SHP77 (cell line): ENCODE measurements around the gene SORCS2.

Source experiments
- DNase-seq, 2 experiments: peaks; one replicate each; lab custom pipeline; 2025; lab: John Stamatoyannopoulos, UW

Gene SORCS2

DNA sequence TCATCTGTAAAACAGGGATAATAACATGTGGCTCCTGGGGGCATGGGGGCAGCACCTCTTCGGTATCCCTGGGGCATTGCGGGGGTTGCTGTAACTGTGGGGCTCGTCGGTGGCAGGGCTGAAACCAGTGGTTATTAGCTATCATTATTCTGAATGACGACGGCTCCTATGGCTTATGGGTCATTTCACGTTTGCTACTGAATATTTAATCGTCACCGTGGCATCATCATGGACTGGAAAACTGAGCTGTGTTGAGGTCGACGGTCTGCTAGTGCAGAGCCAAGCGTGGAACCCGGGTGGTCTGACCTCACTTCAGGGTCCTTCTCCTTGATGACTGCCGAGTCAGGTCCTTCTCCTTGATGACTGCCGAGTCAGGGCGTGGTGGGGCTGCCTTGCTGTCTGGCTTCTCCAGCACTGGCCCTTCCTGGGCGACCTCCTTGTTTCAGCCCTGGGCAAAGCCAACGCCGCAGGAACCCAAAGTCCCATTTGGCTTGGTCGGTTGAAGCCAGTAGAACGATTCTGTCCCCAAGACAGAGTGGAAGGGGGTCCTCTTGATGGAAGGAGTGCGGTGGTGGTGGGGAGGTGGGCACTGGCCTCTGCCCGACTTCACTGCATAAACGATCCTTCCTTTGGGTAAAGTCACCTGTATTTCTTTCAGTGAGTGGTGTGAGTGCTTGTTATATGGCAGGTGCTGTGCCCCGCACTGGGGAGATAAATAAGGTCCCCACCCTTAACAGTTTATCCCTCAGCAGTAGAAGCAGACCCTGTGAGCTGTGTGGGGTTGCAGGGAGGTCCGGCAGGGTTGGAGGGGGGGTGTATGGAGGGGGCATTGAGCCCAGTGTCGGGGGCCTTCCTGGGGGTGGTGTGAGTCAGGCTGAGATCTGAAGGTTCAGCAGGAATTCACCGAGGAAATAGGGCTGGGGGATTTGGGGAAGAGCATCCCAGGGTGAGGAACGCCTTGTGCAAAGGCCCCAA lies 201.6 kb downstream of the SORCS2 start:
- DNase-seq = no peak

GRCh38 chr4:7394681-7395451 lies 202.5 kb downstream of the SORCS2 start:
- no peak for DNase-seq

DNA sequence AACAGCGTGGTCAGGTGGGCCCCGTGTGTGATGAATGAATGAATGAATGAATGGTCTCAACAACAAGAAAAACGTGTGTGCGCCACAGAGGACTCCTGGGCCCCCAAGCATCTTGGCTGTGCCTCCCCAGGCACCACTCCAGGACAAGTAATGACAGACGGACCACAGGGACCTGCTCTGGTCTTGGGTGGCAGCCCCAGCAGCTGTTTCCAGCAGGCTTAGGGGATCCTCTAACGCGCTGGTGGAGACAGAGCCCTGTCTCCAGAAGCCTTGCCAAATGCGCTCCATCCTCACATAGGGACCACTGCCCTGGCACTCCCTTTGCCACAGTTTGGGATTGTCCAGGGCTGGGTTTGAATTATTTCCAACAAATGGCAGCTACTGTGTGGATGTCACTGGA lies 203.3 kb downstream of the SORCS2 start:
- no peak for DNase-seq

- DNase-seq = no peak
Observed at GRCh38 chr4:7396186-7396910, 204.0 kb downstream of the SORCS2 start.

GRCh38 chr4:7397206-7398103 lies 205.1 kb downstream of the SORCS2 start:
- DNase-seq = no peak

- DNase-seq = peak; percentile 55 to 61
Observed at GRCh38 chr4:7398104-7398423, 205.7 kb downstream of the SORCS2 start.

DNA sequence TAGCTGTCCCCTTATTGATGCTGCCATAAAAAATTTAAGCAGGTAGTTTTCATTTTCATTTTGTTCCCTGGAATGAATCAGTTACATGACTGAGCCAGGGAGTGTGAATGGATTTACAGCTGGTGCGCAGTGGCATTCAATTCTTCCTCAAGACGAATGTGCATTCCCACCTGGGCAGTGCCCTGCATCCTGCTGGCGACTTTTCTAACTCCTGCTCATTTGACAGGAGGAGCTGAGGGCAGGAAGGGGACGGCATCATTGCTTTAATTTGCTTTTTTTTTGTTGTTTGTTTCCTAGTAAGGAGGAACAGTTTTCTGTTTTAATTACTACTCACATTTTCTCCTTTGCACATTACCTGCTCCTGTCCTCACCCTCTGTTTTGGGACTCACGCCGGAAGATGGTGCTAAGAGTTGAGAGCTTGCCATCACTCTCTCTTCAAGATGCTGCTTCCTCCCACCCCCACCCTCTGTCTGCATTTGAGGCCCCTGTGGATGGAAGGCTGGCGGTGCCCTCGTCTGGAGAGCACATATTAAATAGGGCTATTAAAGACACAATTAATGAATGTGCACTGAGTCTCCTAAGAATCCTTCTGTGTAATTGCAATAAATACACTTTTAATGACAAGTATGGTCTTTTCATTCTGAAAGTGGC lies 206.6 kb downstream of the SORCS2 start:
- no peak for DNase-seq

GRCh38 chr4:7399440-7400234 lies 207.3 kb downstream of the SORCS2 start:
- DNase-seq = no peak

DNA sequence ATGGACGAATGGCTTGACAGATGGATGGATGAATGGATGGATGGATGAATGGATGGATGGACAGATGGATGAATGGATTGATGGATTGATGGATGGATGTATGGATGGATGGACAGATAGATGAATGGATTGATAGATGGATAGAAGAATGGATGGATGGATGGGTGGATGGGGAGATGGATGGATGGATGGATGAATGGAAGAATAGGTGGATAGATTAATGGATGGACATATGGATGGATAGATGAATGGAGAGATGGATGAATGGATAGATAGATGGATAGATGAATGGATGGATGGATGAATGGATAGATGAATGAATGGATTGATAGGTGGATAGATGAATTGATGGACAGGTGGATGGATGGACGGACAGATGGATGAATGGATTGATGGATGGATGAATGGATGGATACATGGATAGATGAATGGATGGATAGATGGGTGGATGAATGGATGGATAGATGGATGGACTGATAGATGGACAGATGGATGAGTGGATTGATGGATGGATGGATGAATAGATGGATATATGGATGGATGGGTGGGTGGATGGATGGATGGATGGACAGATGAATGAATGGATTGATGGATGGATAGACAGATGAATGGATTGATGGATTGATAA lies 208.4 kb downstream of the SORCS2 start:
- DNase-seq = no peak

DNA sequence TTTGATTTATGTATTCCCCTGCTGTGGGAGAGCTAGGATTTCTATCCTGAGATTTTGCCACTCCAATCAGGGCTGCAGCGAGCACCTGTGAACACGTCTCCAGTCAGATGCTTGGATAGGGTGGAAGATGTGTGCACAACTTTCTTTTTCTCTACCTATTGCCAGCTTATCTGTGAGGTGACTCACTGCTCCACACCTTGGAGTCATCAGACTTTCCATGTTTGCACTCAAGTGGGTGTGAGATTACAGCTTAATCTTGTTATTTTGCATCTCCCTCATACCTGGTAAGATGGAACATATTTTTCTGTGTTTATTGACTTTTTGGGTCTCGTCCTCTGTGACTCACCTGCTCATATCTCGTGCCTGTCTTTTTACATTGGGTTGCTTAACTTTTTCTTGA lies 210.2 kb downstream of the SORCS2 start:
- no peak for DNase-seq

GRCh38 chr4:7403001-7403400 lies 210.7 kb downstream of the SORCS2 start:
- DNase-seq = no peak

GRCh38 chr4:7408166-7408565 lies 215.8 kb downstream of the SORCS2 start:
- DNase-seq = no peak

DNA sequence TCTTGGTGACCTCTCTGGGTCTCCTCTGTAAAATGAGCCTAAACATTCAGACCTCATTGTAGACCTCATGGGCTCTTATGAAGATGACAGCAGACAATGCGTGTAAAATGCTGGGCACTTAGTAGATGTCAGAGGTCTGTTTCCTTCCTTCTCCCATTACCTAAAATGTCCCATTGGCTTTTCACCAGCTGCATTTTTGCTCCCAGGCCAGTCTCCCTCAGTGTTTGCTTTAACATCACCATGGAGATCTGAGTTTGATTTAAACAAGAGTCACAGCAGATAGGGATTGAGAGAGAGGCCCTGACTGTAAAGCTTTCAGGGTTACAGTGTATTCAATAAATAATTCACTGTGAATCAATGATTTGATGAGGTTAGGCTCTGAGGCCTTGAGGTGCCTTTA lies 218.1 kb downstream of the SORCS2 start:
- no peak for DNase-seq

GRCh38 chr4:7411491-7411890 lies 219.2 kb downstream of the SORCS2 start:
- DNase-seq = no peak

DNA sequence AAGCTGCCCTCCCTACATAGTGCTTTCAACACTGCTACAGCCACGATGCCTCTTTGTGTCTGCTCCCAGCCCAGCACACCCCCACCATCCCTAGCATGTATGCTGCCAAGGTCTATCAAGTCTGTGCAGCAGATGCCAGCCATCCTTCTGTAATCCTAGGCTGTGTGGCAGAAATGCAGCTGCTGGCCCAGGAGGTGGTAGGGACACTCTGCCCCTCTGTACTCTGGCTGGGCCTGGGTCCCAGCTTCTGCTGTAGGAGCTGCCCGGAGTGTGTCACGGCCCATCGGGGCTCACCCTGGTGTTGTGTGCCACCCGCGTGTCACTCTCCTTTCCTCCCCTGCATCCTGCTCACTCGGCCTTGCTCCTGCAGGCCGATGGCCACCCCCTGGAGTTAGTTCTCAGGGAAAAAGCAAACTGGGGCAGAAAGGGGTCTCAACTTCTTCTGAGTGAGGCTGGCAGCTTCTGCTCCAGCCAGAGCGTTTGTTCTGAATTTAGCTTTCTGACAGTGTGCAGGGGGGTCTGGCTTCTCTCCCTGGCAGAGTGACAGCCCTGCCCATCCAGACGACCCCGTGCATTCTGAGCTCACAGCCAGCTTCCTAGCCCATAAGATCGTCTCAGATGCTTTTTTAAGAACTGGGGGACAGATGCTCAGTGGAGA lies 219.7 kb downstream of the SORCS2 start:
- DNase-seq = no peak

GRCh38 chr4:7412554-7412912 lies 220.2 kb downstream of the SORCS2 start:
- DNase-seq = no peak

- no peak for DNase-seq
Observed at GRCh38 chr4:7414046-7414445, 221.7 kb downstream of the SORCS2 start.

GRCh38 chr4:7414736-7415510 lies 222.6 kb downstream of the SORCS2 start:
- no peak for DNase-seq
